Activated CD8-positive, alpha-beta T cell treated with anti-CD3 and anti-CD28 coated beads, Interleukin-2, amount 10 ng/mL, durations not matched to agents 7 days and 5 days (primary cell): ENCODE measurements around the gene GORASP2. TPM values are rescaled to one million over a fixed set of nuclear protein-coding genes. Genes with fewer than 3 reads are reported as not detected.

Experiments used
- ATAC-seq: fragments of 150-1000 bp; cut with Tn5 transposase; one replicate; pipeline ENCODE4 v1.10.0; 2021; ENCODE audit warnings: moderate library complexity
- CTCF ChIA-PET: fragments of 350-600 bp; sonication (Branson Sonifier 250); formaldehyde crosslinking; loops from one replicate; lab custom pipeline; 2021; ENCODE audit warnings: antibody characterized with exemption; lab: Charles Lee
- POLR2A ChIA-PET: fragments of 350-600 bp; sonication (Branson Sonifier 250); formaldehyde crosslinking; loops from one replicate; lab custom pipeline; 2021; ENCODE audit warnings: antibody characterized with exemption; lab: Charles Lee
- DNase-seq: peaks from one replicate; pipeline ENCODE4 v3.0.0-alpha.2; 2020
- H3K27ac Mint-ChIP-seq: one replicate; pipeline ENCODE4 v1.8.0; 2021; ENCODE audit warnings: mild to moderate bottlenecking, mixed read lengths
- H3K27me3 Mint-ChIP-seq: one replicate; pipeline ENCODE4 v1.8.0; 2021; ENCODE audit warnings: low read depth, mixed read lengths
- H3K36me3 Mint-ChIP-seq: one replicate; pipeline ENCODE4 v1.8.0; 2021; ENCODE audit warnings: low read depth, mixed read lengths
- H3K4me1 Mint-ChIP-seq: one replicate; pipeline ENCODE4 v1.8.0; 2021; ENCODE audit warnings: low read depth, mixed read lengths
- H3K4me3 Mint-ChIP-seq: one replicate; pipeline ENCODE4 v1.8.0; 2021; ENCODE audit warnings: mild to moderate bottlenecking, mixed read lengths
- H3K9me3 Mint-ChIP-seq: one replicate; pipeline ENCODE4 v1.8.0; 2022; ENCODE audit warnings: mixed read lengths; ENCODE audit not compliant: insufficient read depth
- total RNA-seq, 2 experiments: library from RNA; stranded (reverse); gene quantifications; one replicate each; pipeline ENCODE4 v1.2.3, GENCODE V29; 2021

Gene GORASP2
- total RNA-seq, 2 experiments from 2014 or later, result 65.2 to 65.9 TPM

GRCh38 chr2:170968205-170969003 lies 39.4 kb downstream of the GORASP2 start:
- ATAC-seq, result no peak
- ChIA-PET POLR2A (no interaction called here), CTCF (interaction anchor here (0.6 kb wide), 1 partner anchor 479 kb away, joined by 4 read pairs; no protein-coding TSS in a partner anchor)
- H3K36me3 Mint-ChIP-seq, result peaks cover 42% of the 10 kb centered on the region
- peaks cover 9% of the 10 kb centered on the region for H3K4me1 Mint-ChIP-seq
- no peaks in the 10 kb centered on the region for H3K27me3 Mint-ChIP-seq
- no peaks in the 10 kb centered on the region for H3K9me3 Mint-ChIP-seq
- peak overlapping the region; percentile 43 for H3K27ac Mint-ChIP-seq
- no peak overlapping the region for H3K4me3 Mint-ChIP-seq
- DNase-seq, result no peak

GRCh38 chr2:170969030-170969429 lies 40.0 kb downstream of the GORASP2 start:
- ChIA-PET CTCF (interaction anchor here (0.6 to 0.9 kb wide), 2 partner anchors 118 to 478 kb away, joined by 3 to 4 read pairs; no protein-coding TSS in a partner anchor), POLR2A (no interaction called here)
- Mint-ChIP-seq H3K4me3 (no peak overlapping the region), H3K9me3 (no peaks in the 10 kb centered on the region), H3K4me1 (peaks cover 10% of the 10 kb centered on the region), H3K27ac (peak overlapping the region; percentile 61), H3K27me3 (no peaks in the 10 kb centered on the region), H3K36me3 (peaks cover 37% of the 10 kb centered on the region)
- DNase-seq, result no peak
- ATAC-seq, result no peak

GRCh38 chr2:170969872-170970496 lies 40.9 kb downstream of the GORASP2 start:
- ChIA-PET POLR2A (no interaction called here), CTCF (interaction anchor here (0.9 to 1.0 kb wide), 2 partner anchors 117 to 446 kb away, joined by 3 read pairs; no protein-coding TSS in a partner anchor)
- Mint-ChIP-seq H3K27me3 (peaks cover 2% of the 10 kb centered on the region), H3K27ac (no peak overlapping the region), H3K4me3 (no peak overlapping the region), H3K36me3 (peaks cover 33% of the 10 kb centered on the region), H3K9me3 (no peaks in the 10 kb centered on the region), H3K4me1 (peaks cover 14% of the 10 kb centered on the region)
- DNase-seq, result no peak
- ATAC-seq, result no peak

GRCh38 chr2:170971071-170971470 lies 42.0 kb downstream of the GORASP2 start:
- peaks cover 2% of the 10 kb centered on the region for H3K27me3 Mint-ChIP-seq
- no peak overlapping the region for H3K4me3 Mint-ChIP-seq
- H3K36me3 Mint-ChIP-seq, result peaks cover 23% of the 10 kb centered on the region
- ChIA-PET CTCF (interaction anchor here (1.0 to 4.7 kb wide), 2 partner anchors 116 to 445 kb away, joined by 3 to 59 read pairs; no protein-coding TSS in a partner anchor), POLR2A (no interaction called here)
- H3K9me3 Mint-ChIP-seq, result no peaks in the 10 kb centered on the region
- no peak overlapping the region for H3K27ac Mint-ChIP-seq
- ATAC-seq (no peak), DNase-seq (no peak)
- H3K4me1 Mint-ChIP-seq, result peaks cover 14% of the 10 kb centered on the region

GRCh38 chr2:170972296-170973224 lies 43.5 kb downstream of the GORASP2 start:
- peak overlapping the region; percentile 48 for H3K4me3 Mint-ChIP-seq
- POLR2A ChIA-PET, result interaction anchor here (0.5 to 1.8 kb wide), 6 partner anchors 28 to 443 kb away, joined by 3 to 7 read pairs (median 6); no protein-coding TSS in a partner anchor
- peaks cover 14% of the 10 kb centered on the region for H3K4me1 Mint-ChIP-seq
- no peak for DNase-seq
- CTCF ChIA-PET, result interaction anchor here (0.6 to 4.7 kb wide), 46 partner anchors 9 to 590 kb away, joined by 3 to 59 read pairs (median 4); partner anchors contain the start of genes DCAF17, GORASP2, METTL8 and TLK1
- H3K9me3 Mint-ChIP-seq, result no peaks in the 10 kb centered on the region
- peaks cover 2% of the 10 kb centered on the region for H3K27me3 Mint-ChIP-seq
- H3K36me3 Mint-ChIP-seq, result peaks cover 10% of the 10 kb centered on the region
- no peak for ATAC-seq
- peak overlapping the region; percentile 28 for H3K27ac Mint-ChIP-seq

- H3K36me3 Mint-ChIP-seq, result peaks cover 10% of the 10 kb centered on the region
- CTCF ChIA-PET, result interaction anchor here (0.6 to 4.7 kb wide), 44 partner anchors 10 to 551 kb away, joined by 3 to 59 read pairs (median 4); partner anchors contain the start of genes DCAF17, GORASP2, METTL8 and TLK1
- ATAC-seq (no peak), DNase-seq (no peak)
- POLR2A ChIA-PET, result interaction anchor here (0.5 to 1.8 kb wide), 5 partner anchors 29 to 443 kb away, joined by 3 to 7 read pairs (median 6); no protein-coding TSS in a partner anchor
- H3K4me3 Mint-ChIP-seq, result peak overlapping the region; percentile 48
- peaks cover 2% of the 10 kb centered on the region for H3K27me3 Mint-ChIP-seq
- H3K4me1 Mint-ChIP-seq, result peaks cover 14% of the 10 kb centered on the region
- no peaks in the 10 kb centered on the region for H3K9me3 Mint-ChIP-seq
- no peak overlapping the region for H3K27ac Mint-ChIP-seq
Observed at GRCh38 chr2:170973225-170973491, 44.1 kb downstream of the GORASP2 start.

- peaks cover 14% of the 10 kb centered on the region for H3K4me1 Mint-ChIP-seq
- H3K4me3 Mint-ChIP-seq, result peak overlapping the region; percentile 76
- ATAC-seq (peak; percentile 97), DNase-seq (peak; percentile 85)
- peaks cover 2% of the 10 kb centered on the region for H3K27me3 Mint-ChIP-seq
- POLR2A ChIA-PET, result interaction anchor here (0.6 to 1.8 kb wide), 6 partner anchors 11 to 442 kb away, joined by 3 to 7 read pairs (median 6); no protein-coding TSS in a partner anchor
- CTCF ChIA-PET, result interaction anchor here (0.7 to 4.7 kb wide), 39 partner anchors 10 to 550 kb away, joined by 3 to 59 read pairs (median 4); partner anchors contain the start of genes DCAF17, GORASP2, METTL8 and TLK1
- peak overlapping the region; percentile 79 for H3K27ac Mint-ChIP-seq
- peaks cover 5% of the 10 kb centered on the region for H3K36me3 Mint-ChIP-seq
- H3K9me3 Mint-ChIP-seq, result no peaks in the 10 kb centered on the region
Observed at GRCh38 chr2:170973492-170974303, 44.6 kb downstream of the GORASP2 start.

GRCh38 chr2:170974304-170974993 lies 45.4 kb downstream of the GORASP2 start:
- no peak for ATAC-seq
- Mint-ChIP-seq H3K27me3 (peaks cover 2% of the 10 kb centered on the region), H3K27ac (peak overlapping the region; percentile 60), H3K36me3 (peaks cover 3% of the 10 kb centered on the region), H3K4me1 (peaks cover 14% of the 10 kb centered on the region), H3K9me3 (no peaks in the 10 kb centered on the region), H3K4me3 (peak overlapping the region; percentile 68)
- ChIA-PET CTCF (interaction anchor here (0.9 to 4.7 kb wide), 5 partner anchors 9 to 442 kb away, joined by 3 to 59 read pairs (median 21); partner anchors contain the start of genes GORASP2 and TLK1), POLR2A (interaction anchor here (0.7 to 1.6 kb wide), 2 partner anchors 10 to 185 kb away, joined by 3 to 6 read pairs; no protein-coding TSS in a partner anchor)
- DNase-seq, result no peak

GRCh38 chr2:170975127-170975942 lies 46.3 kb downstream of the GORASP2 start:
- peaks cover 3% of the 10 kb centered on the region for H3K36me3 Mint-ChIP-seq
- ChIA-PET POLR2A (interaction anchor here (0.6 to 1.6 kb wide), 3 partner anchors 9 to 285 kb away, joined by 3 to 6 read pairs (median 3); no protein-coding TSS in a partner anchor), CTCF (interaction anchor here (1.7 to 4.7 kb wide), 3 partner anchors 112 to 441 kb away, joined by 8 to 59 read pairs (median 48); partner anchors contain the start of gene TLK1)
- H3K4me3 Mint-ChIP-seq, result peak overlapping the region; percentile 15
- no peak for ATAC-seq
- peaks cover 14% of the 10 kb centered on the region for H3K4me1 Mint-ChIP-seq
- no peak overlapping the region for H3K27ac Mint-ChIP-seq
- H3K27me3 Mint-ChIP-seq, result peaks cover 2% of the 10 kb centered on the region
- no peaks in the 10 kb centered on the region for H3K9me3 Mint-ChIP-seq
- DNase-seq, result no peak
